Neutrophil (primary cell): ENCODE measurements around the gene TRIM2.

Source experiments
- H3K27ac ChIP-seq: fragments of 200-600 bp; sonication (generic); 2 replicates; pipeline ENCODE4 v1.5.1; 2016; ENCODE audit warnings: mild to moderate bottlenecking, moderate library complexity
- H3K27me3 ChIP-seq: fragments of 200-600 bp; sonication (generic); 2 replicates; pipeline ENCODE4 v1.6.0; 2016; ENCODE audit warnings: mild to moderate bottlenecking
- H3K36me3 ChIP-seq: fragments of 200-600 bp; sonication (generic); 2 replicates; pipeline ENCODE4 v1.5.1; 2017
- H3K4me1 ChIP-seq, 2 experiments: fragments of 200-600 bp in 1 of 2; sonication (generic) in 1 of 2; 1 replicate in 1 of 2; 2 replicates in 1 of 2; pipeline versions ENCODE4 v1.5.1 to v1.6.1; 2013 to 2016; ENCODE audit warnings: low read depth in 1 of 2, low read length in 1 of 2, mild to moderate bottlenecking in 1 of 2, moderate library complexity in 1 of 2; ENCODE audit not compliant: control insufficient read depth in 1 of 2, insufficient read depth in 1 of 2
- H3K4me3 ChIP-seq, 2 experiments: fragments of 200-600 bp in 1 of 2; sonication (generic) in 1 of 2; 1 replicate in 1 of 2; 2 replicates in 1 of 2; pipeline ENCODE4 v1.5.1; 2013 to 2016; ENCODE audit warnings: low read depth in 1 of 2, low read length in 1 of 2, mild to moderate bottlenecking in 1 of 2, moderate library complexity in 1 of 2
- H3K9me3 ChIP-seq: fragments of 200-600 bp; sonication (generic); 2 replicates; pipeline ENCODE4 v1.5.1; 2016
- CTCF ChIP-seq: fragments of 200-600 bp; sonication (generic); IDR thresholded peaks from 2 replicates; pipeline ENCODE4 v1.5.1; 2016; ENCODE audit warnings: antibody characterized with exemption

The TRIM2 gene

GRCh38 chr4:153223930-153224329 lies 19.7 kb downstream of the TRIM2 start:
- no peak overlapping the region for H3K4me3 ChIP-seq
- peaks cover 80% of the 10 kb centered on the region for H3K27me3 ChIP-seq
- no peaks in the 10 kb centered on the region for H3K36me3 ChIP-seq
- H3K4me1 ChIP-seq: peaks cover 13 to 16% of the 10 kb centered on the region in 2 experiments
- no peak for TF ChIP-seq CTCF
- H3K27ac ChIP-seq: no peak overlapping the region
- peaks cover 3% of the 10 kb centered on the region for H3K9me3 ChIP-seq

GRCh38 chr4:153224474-153224873 lies 20.2 kb downstream of the TRIM2 start:
- Histone ChIP-seq H3K4me3 (no peak overlapping the region), H3K27ac (no peak overlapping the region), H3K9me3 (peaks cover 3% of the 10 kb centered on the region), H3K27me3 (peaks cover 80% of the 10 kb centered on the region), H3K36me3 (no peaks in the 10 kb centered on the region), H3K4me1 (peaks cover 13 to 16% of the 10 kb centered on the region in 2 experiments)
- no peak for TF ChIP-seq CTCF

- peaks cover 9 to 12% of the 10 kb centered on the region in 2 experiments for H3K4me1 ChIP-seq
- no peak for TF ChIP-seq CTCF
- H3K27me3 ChIP-seq: peaks cover 61% of the 10 kb centered on the region
- H3K4me3 ChIP-seq: no peak overlapping the region
- H3K36me3 ChIP-seq: no peaks in the 10 kb centered on the region
- H3K9me3 ChIP-seq: peaks cover 3% of the 10 kb centered on the region
- no peak overlapping the region for H3K27ac ChIP-seq
Observed at GRCh38 chr4:153227469-153228075, 23.3 kb downstream of the TRIM2 start.

- no peak for TF ChIP-seq CTCF
- H3K4me3 ChIP-seq: no peak overlapping the region
- peaks cover under 1% of the 10 kb centered on the region for H3K9me3 ChIP-seq
- H3K27ac ChIP-seq: no peak overlapping the region
- peaks cover 52% of the 10 kb centered on the region for H3K27me3 ChIP-seq
- H3K4me1 ChIP-seq: peaks cover 0 to 1% of the 10 kb centered on the region in 2 experiments
- no peaks in the 10 kb centered on the region for H3K36me3 ChIP-seq
Observed at GRCh38 chr4:153228512-153229140, 24.4 kb downstream of the TRIM2 start.

GRCh38 chr4:153229545-153229944 lies 25.3 kb downstream of the TRIM2 start:
- no peaks in the 10 kb centered on the region for H3K36me3 ChIP-seq
- no peaks in the 10 kb centered on the region for H3K4me1 ChIP-seq
- no peak overlapping the region for H3K4me3 ChIP-seq
- no peaks in the 10 kb centered on the region for H3K9me3 ChIP-seq
- no peak for TF ChIP-seq CTCF
- peaks cover 52% of the 10 kb centered on the region for H3K27me3 ChIP-seq
- H3K27ac ChIP-seq: no peak overlapping the region
